ENCODE data around the gene TTC31.
"Not testable (repeated sequence)": the region's sequence is repeated elsewhere in the genome, so short reads cannot be mapped to it uniquely, and the experiment has no call there.

Gene TTC31

DNA sequence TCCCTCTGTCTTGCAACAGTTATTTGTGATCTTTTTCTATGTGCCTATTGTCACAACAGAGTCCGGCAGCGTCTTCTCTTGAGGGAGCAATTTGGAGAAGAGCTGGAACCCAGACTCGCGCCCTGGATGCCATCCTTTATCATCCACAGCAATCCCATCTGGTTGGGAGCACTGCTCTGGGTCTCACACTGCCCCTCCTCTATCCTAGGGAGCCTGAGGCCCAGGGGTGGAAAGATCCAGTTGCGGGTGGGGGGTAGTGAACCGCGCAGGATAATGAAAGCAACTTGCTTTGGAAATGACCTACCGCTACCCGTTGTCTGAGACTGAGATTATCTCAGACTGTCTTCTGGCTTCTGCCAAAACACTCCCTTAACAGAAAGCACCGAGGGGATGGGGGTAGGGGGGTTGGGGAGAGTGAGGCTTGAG is 23.9 kb upstream of the TTC31 start:
- TF ChIP-seq, protein P1, sequence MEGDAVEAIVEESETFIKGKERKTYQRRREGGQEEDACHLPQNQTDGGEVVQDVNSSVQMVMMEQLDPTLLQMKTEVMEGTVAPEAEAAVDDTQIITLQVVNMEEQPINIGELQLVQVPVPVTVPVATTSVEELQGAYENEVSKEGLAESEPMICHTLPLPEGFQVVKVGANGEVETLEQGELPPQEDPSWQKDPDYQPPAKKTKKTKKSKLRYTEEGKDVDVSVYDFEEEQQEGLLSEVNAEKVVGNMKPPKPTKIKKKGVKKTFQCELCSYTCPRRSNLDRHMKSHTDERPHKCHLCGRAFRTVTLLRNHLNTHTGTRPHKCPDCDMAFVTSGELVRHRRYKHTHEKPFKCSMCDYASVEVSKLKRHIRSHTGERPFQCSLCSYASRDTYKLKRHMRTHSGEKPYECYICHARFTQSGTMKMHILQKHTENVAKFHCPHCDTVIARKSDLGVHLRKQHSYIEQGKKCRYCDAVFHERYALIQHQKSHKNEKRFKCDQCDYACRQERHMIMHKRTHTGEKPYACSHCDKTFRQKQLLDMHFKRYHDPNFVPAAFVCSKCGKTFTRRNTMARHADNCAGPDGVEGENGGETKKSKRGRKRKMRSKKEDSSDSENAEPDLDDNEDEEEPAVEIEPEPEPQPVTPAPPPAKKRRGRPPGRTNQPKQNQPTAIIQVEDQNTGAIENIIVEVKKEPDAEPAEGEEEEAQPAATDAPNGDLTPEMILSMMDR (IDR thresholded peaks at IDR 0.05; ENCODE audit: low read depth, low read length), result no peak
- H3K4me3 ChIP-seq (replicated peaks in 1 of 2; ENCODE audit: low read depth in 2 of 2, low read length in 2 of 2), result peak overlapping the region; percentile 86 to 90
- DNase-seq (ENCODE audit: low read depth in 2 of 2), result peak; percentile 14 to 16

DNA sequence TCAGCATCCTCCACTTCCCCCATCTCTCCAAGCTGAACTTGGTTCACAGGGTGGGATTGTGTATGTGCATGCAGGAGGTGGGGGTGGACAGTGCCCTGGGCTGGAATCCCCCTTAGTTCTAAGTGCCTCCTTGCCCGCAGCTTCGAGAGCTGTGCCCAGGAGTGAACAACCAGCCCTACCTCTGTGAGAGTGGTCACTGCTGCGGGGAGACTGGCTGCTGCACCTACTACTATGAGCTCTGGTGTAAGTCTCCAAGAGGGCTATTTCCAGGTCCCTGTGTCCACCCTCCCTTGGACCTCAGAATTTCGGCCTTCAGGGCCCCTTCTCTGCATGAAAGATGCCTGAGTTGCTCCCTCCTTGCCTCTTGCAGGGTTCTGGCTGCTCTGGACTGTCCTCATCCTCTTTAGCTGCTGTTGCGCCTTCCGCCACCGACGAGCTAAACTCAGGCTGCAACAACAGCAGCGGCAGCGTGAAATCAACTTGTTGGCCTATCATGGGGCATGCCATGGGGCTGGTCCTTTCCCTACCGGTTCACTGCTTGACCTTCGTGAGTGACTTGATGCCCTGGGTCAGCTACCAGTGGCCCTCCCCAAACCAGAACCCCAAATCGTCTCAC is 23.3 kb upstream of the TTC31 start:
- DNase-seq (ENCODE audit: low read depth in 2 of 2), result peak in 1 of 2 donors; percentile 13
- peak overlapping the region; percentile 5 to 86 for H3K4me3 ChIP-seq (replicated peaks in 1 of 2; ENCODE audit: low read depth in 2 of 2, low read length in 2 of 2)

DNA sequence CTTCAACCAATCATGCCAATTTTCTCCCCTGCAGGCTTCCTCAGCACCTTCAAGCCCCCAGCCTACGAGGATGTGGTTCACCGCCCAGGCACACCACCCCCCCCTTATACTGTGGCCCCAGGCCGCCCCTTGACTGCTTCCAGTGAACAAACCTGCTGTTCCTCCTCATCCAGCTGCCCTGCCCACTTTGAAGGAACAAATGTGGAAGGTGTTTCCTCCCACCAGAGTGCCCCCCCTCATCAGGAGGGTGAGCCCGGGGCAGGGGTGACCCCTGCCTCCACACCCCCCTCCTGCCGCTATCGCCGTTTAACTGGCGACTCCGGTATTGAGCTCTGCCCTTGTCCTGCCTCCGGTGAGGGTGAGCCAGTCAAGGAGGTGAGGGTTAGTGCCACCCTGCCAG is 22.7 kb upstream of the TTC31 start:
- not testable (repeated sequence) for DNase-seq (ENCODE audit: low read depth in 2 of 2); H3K4me3 ChIP-seq (replicated peaks in 1 of 2; ENCODE audit: low read depth in 2 of 2, low read length in 2 of 2)

DNA sequence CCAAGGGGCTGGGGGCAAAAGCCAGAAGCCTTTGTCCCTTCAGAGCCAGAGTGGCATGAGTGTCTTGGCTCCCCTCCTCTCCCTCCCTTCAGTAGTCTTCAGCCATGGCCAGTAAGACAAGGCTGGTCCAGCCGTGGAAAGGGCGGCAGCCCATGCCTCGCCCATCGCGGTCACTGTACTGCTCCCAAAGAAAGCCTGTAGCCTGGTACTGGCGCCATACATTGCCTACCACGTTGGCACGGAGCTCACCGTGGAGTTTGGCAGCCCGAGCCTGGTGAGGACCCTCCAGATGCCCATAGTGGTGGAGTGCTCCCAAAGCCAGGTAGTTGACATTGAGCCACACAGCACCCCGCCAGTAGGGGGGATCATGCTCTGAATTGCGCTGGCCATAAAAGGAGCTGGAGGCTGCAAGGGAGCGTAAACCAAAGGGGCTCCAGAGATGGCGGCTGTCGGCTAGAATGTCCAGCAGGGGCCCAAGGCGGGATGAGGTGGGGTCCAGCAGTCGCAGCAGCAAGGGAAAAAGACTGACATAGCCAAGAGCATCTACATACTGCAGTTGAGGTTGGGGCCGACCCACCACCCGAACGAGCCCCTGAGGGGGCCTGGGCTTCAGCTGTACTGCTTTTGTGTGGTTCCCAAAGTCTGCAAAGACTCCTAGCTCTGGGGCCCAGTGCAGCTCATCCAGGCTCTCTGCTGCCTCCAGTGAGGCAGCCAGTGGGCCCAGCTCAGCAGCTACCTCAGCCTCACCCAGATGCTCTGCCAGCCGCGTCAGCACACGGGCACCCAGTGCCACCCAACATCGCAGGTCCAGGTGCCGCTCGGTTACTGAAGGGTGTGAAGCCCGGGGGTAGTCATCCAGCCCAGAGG is 21.5 kb upstream of the TTC31 start:
- H3K4me3 ChIP-seq (replicated peaks in 1 of 2; ENCODE audit: low read depth in 2 of 2, low read length in 2 of 2), result no peak overlapping the region
- peak in 1 of 2 donors; percentile 11 for DNase-seq (ENCODE audit: low read depth in 2 of 2)
- TF ChIP-seq, protein P1 (IDR thresholded peaks at IDR 0.05; ENCODE audit: low read depth, low read length), result peak; percentile 4

DNA sequence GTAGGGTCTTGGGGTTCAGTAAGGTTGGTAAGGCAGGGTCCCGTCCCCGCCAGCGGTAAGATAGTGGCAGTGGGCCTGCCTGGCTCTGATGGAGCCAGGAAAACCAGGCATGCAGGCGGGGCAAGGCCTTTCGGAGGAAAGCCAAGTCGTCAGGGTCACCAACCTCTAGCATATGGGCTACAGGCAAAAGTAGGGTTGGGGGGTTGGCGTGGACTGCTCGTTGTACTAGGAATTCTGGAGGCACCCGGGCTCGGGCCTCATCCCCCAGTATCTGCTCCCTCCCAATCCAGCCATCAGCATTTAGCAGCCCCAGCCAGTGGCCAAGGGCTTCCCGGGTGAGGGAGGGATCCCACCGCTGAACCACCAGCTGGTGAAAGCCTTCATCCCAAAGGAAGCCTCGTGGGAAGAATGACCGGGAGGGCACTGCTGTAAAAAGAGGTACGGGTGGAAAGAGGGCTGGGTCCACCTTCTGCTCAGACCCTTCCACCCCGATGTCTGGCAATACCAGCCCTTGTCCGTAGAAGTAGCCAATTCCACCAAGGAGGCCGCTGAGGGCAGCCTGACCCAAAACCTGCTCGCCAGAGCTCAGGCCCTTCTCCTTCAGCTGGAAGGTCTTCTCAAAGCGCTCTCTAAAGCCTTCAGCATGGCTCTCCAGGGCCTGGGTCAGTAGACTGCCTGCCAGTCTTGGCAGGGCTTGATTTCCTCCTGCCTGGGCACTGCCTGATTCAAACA is 20.7 kb upstream of the TTC31 start:
- no peak overlapping the region for H3K4me3 ChIP-seq (replicated peaks in 1 of 2; ENCODE audit: low read depth in 2 of 2, low read length in 2 of 2)
- no peak for DNase-seq (ENCODE audit: low read depth in 2 of 2)
- TF ChIP-seq, protein P1 (IDR thresholded peaks at IDR 0.05; ENCODE audit: low read depth, low read length), result no peak

DNA sequence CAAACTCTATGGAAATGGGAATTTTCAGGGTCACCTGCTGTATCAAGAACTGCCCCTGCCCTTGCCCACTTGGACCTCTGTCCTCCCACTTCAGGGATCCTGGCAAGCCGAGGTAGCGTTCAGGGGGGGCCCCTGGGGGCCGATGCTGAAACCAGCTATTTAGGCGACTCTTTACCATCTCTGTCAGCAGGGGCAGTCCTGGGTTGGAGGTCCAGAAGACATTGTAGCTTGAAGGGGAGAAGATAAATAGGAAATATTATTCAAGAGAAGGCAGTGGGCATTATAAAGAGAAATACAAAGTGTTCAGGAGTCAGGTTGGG is 20.1 kb upstream of the TTC31 start:
- DNase-seq (ENCODE audit: low read depth in 2 of 2), result no peak
- H3K4me3 ChIP-seq (replicated peaks in 1 of 2; ENCODE audit: low read depth in 2 of 2, low read length in 2 of 2), result no peak overlapping the region
- TF ChIP-seq, protein P1 (IDR thresholded peaks at IDR 0.05; ENCODE audit: low read depth, low read length), result no peak

DNA sequence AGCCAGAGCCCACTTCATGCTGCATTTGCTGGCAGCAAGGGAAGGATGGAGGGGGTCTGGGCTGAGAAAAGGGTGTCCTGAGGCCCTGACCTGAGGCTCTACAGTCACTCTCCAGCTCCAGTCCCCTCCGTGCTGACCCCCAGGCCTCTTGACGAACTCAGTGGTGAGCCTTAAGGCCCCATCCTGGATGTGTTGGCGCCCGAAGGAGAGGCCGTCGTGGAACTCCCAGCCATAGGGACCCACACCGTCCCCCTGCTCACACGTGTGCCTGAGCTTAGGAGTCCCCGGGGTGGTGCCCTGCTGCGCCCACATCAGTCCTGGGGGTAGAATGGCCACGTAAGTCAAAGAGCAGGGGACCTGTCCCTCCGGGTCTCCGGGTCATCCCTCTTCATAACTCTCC is 18.5 kb upstream of the TTC31 start:
- H3K4me3 ChIP-seq (replicated peaks in 1 of 2; ENCODE audit: low read depth in 2 of 2, low read length in 2 of 2), result peak overlapping the region; percentile 86 to 88
- TF ChIP-seq, protein P1 (IDR thresholded peaks at IDR 0.05; ENCODE audit: low read depth, low read length), result no peak
- peak in 1 of 2 donors; percentile 20 for DNase-seq (ENCODE audit: low read depth in 2 of 2)

DNA sequence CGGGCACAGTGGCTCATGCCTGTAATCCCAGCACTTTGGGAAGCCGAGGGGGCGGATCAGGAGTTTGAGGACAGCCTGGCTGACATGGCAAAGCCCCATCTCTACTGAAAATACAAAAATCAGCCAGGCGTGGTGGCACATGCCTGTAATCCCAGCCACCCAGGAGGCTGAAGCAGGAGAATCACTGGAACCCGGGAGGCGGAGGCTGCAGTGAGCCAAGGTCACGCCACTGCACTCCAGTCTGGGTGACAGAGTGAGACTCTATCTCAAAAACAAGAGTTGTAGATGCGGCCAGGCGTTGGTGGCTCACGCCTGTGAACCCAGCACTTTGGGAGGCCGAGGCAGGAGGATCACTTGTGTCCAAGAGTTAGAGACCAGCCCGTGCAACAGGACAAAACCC is 12.1 kb upstream of the TTC31 start:
- not testable (repeated sequence) for H3K4me3 ChIP-seq (replicated peaks in 1 of 2; ENCODE audit: low read depth in 2 of 2, low read length in 2 of 2); DNase-seq (ENCODE audit: low read depth in 2 of 2)

Data from cardiac fibroblast (primary cell).